Caco-2 (cell line): Measurements from ENCODE around the gene PRPF38A. TPM values are rescaled to one million over a fixed set of nuclear protein-coding genes. Genes with fewer than 3 reads are reported as not detected.

Experiments used
- BruUV-seq: library from RNA; stranded (reverse); fragments of 400-500 nt; replicated peaks from 2 replicates; lab custom pipeline; 2021; lab: Mats Ljungman, UMichigan
- CTCF ChIA-PET: fragments of 300-600 bp; sonication (Branson Sonifier 250); formaldehyde crosslinking; loops from one replicate; lab custom pipeline; 2022; ENCODE audit warnings: antibody characterized with exemption; lab: Charles Lee
- POLR2A ChIA-PET: fragments of 300-600 bp; sonication (Branson Sonifier 250); formaldehyde crosslinking; loops from one replicate; lab custom pipeline; 2022; ENCODE audit warnings: antibody characterized with exemption; lab: Charles Lee
- DNase-seq, 2 experiments: peaks; one replicate each; pipeline versions ENCODE4 v3.0.0 to v3.0.0-alpha.2; 2020 to 2022
- H3K27me3 ChIP-seq: replicated peaks from 2 replicates; pipeline ENCODE4 v1.6.0; 2011; ENCODE audit warnings: low read length; ENCODE audit not compliant: control insufficient read depth, insufficient read depth
- H3K36me3 ChIP-seq: 2 replicates; pipeline ENCODE4 v1.5.1; 2011; ENCODE audit warnings: low read length; ENCODE audit not compliant: control insufficient read depth, insufficient read depth
- H3K4me1 ChIP-seq: fragments of 250-450 bp; sonication (Bioruptor Pico); 2 replicates; pipeline ENCODE4 v1.5.1; 2020; ENCODE audit warnings: mild to moderate bottlenecking
- H3K4me3 ChIP-seq: 2 replicates; pipeline ENCODE4 v1.5.1; 2011; ENCODE audit warnings: low read depth, mild to moderate bottlenecking, control low read depth, low read length
- H3K9me3 ChIP-seq: fragments of 250-450 bp; sonication (Bioruptor Pico); 2 replicates; pipeline ENCODE4 v1.5.1; 2020; ENCODE audit warnings: mild to moderate bottlenecking, moderate library complexity
- H3K27ac Mint-ChIP-seq: one replicate; pipeline ENCODE4 v1.8.0; 2022; ENCODE audit warnings: mixed read lengths; ENCODE audit not compliant: unreplicated experiment
- H3K27me3 Mint-ChIP-seq: one replicate; pipeline ENCODE4 v1.8.0; 2022; ENCODE audit warnings: mixed read lengths; ENCODE audit not compliant: insufficient read depth, unreplicated experiment
- H3K36me3 Mint-ChIP-seq: one replicate; pipeline ENCODE4 v1.8.0; 2022; ENCODE audit warnings: mild to moderate bottlenecking, mixed read lengths; ENCODE audit not compliant: insufficient read depth, unreplicated experiment
- H3K4me1 Mint-ChIP-seq: one replicate; pipeline ENCODE4 v1.8.0; 2022; ENCODE audit warnings: low read depth, mixed read lengths; ENCODE audit not compliant: unreplicated experiment
- H3K4me3 Mint-ChIP-seq: one replicate; pipeline ENCODE4 v1.8.0; 2022; ENCODE audit warnings: mild to moderate bottlenecking, moderate library complexity, mixed read lengths; ENCODE audit not compliant: unreplicated experiment
- H3K9me3 Mint-ChIP-seq: one replicate; pipeline ENCODE4 v1.8.0; 2022; ENCODE audit warnings: mixed read lengths; ENCODE audit not compliant: unreplicated experiment
- intact Hi-C: fragments of 100-400 bp; cut with micrococcal nuclease; formaldehyde crosslinking; loops from one replicate; pipeline ENCODE4 v1.10.0; 2022; ENCODE audit not compliant: unreplicated experiment
- total RNA-seq: library from RNA; stranded (reverse); gene quantifications from 2 replicates; pipeline ENCODE4 v1.2.3, GENCODE V29; 2022
- TF ChIP-seq, protein P1 (sequence below), 2 experiments: fragments of 200-600 bp in 1 of 2; IDR thresholded peaks; 1 replicate in 1 of 2; 2 replicates in 1 of 2; pipeline versions ENCODE4 v1.5.1 to v1.8.0; 2011 to 2022; ENCODE audit warnings: antibody characterized with exemption in 1 of 2, control low read depth in 1 of 2, inconsistent platforms in 1 of 2, low read depth in 1 of 2, low read length in 1 of 2, mild to moderate bottlenecking in 1 of 2, moderate library complexity in 1 of 2; ENCODE audit not compliant: insufficient read depth in 1 of 2, severe bottlenecking in 1 of 2, unreplicated experiment in 1 of 2

PRPF38A gene
- total RNA-seq, 1 experiment from 2014 or later: 43.1 TPM

- Mint-ChIP-seq H3K27me3 (no peaks in the 10 kb centered on the region), H3K36me3 (peaks cover 26% of the 10 kb centered on the region), H3K4me3 (no peak overlapping the region), H3K4me1 (no peaks in the 10 kb centered on the region), H3K27ac (no peak overlapping the region), H3K9me3 (no peaks in the 10 kb centered on the region)
- intact Hi-C loops: no loop called here
- no TSS peak for BruUV-seq
- Histone ChIP-seq H3K9me3 (no peaks in the 10 kb centered on the region), H3K4me1 (no peaks in the 10 kb centered on the region), H3K36me3 (no peaks in the 10 kb centered on the region), H3K27me3 (no peaks in the 10 kb centered on the region), H3K4me3 (no peak overlapping the region)
- ChIA-PET POLR2A (no interaction called here), CTCF (no interaction called here)
- no peak for DNase-seq
- TF ChIP-seq, protein P1, sequence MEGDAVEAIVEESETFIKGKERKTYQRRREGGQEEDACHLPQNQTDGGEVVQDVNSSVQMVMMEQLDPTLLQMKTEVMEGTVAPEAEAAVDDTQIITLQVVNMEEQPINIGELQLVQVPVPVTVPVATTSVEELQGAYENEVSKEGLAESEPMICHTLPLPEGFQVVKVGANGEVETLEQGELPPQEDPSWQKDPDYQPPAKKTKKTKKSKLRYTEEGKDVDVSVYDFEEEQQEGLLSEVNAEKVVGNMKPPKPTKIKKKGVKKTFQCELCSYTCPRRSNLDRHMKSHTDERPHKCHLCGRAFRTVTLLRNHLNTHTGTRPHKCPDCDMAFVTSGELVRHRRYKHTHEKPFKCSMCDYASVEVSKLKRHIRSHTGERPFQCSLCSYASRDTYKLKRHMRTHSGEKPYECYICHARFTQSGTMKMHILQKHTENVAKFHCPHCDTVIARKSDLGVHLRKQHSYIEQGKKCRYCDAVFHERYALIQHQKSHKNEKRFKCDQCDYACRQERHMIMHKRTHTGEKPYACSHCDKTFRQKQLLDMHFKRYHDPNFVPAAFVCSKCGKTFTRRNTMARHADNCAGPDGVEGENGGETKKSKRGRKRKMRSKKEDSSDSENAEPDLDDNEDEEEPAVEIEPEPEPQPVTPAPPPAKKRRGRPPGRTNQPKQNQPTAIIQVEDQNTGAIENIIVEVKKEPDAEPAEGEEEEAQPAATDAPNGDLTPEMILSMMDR (IDR thresholded peaks at IDR 0.05; ENCODE audit: insufficient read depth in 1 of 2, low read depth in 1 of 2, low read length in 1 of 2, severe bottlenecking in 1 of 2, unreplicated experiment in 1 of 2): no peak
These were observed 20.4 kb downstream of the PRPF38A start for GRCh38 chr1:52424813-52425212.

- Mint-ChIP-seq H3K27ac (no peak overlapping the region), H3K36me3 (peaks cover 31% of the 10 kb centered on the region), H3K27me3 (no peaks in the 10 kb centered on the region), H3K4me1 (no peaks in the 10 kb centered on the region), H3K4me3 (no peak overlapping the region), H3K9me3 (no peaks in the 10 kb centered on the region)
- intact Hi-C loops: no loop called here
- no peak overlapping the region for H3K4me3 ChIP-seq
- CTCF ChIA-PET: no interaction called here
- no peaks in the 10 kb centered on the region for H3K4me1 ChIP-seq
- no peaks in the 10 kb centered on the region for H3K27me3 ChIP-seq
- no peaks in the 10 kb centered on the region for H3K9me3 ChIP-seq
- DNase-seq: no peak
- POLR2A ChIA-PET: no interaction called here
- no TSS peak for BruUV-seq
- H3K36me3 ChIP-seq: no peaks in the 10 kb centered on the region; the same call in 1 of the 2 replicates
- TF ChIP-seq, protein P1 (IDR thresholded peaks at IDR 0.05; ENCODE audit: insufficient read depth in 1 of 2, low read depth in 1 of 2, low read length in 1 of 2, severe bottlenecking in 1 of 2, unreplicated experiment in 1 of 2): no peak
These were observed 22.0 kb downstream of the PRPF38A start for GRCh38 chr1:52426371-52426770.

DNA sequence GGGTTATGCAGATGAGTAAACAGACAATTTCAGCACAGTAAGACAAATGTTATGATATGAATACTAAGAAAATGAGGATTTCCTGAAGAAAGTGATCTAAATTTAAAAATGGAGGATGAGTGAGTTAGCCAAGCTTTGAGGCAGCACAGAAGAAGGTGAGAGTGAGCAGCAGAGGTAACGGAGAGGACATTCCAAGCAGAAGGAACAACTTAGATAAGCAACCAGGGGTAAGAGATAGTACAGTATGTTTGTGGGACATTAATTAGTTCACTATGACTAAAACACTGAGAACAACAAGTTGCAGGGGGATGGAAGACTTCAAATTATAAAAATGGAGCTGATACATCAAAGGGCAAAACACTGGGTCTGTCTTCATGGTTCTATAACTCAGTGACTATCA, 22.8 kb downstream of the PRPF38A start:
- Mint-ChIP-seq H3K27ac (no peak overlapping the region), H3K27me3 (no peaks in the 10 kb centered on the region), H3K9me3 (no peaks in the 10 kb centered on the region), H3K4me3 (no peak overlapping the region), H3K36me3 (peaks cover 31% of the 10 kb centered on the region), H3K4me1 (no peaks in the 10 kb centered on the region)
- POLR2A ChIA-PET: interaction anchor here (0.6 kb wide), 1 partner anchor 23 kb away, joined by 3 read pairs; the partner anchor contains the start of genes ORC1 and PRPF38A
- BruUV-seq: no TSS peak
- no peaks in the 10 kb centered on the region for H3K4me1 ChIP-seq
- intact Hi-C loops: no loop called here
- no peak overlapping the region for H3K4me3 ChIP-seq
- TF ChIP-seq, protein P1 (IDR thresholded peaks at IDR 0.05; ENCODE audit: insufficient read depth in 1 of 2, low read depth in 1 of 2, low read length in 1 of 2, severe bottlenecking in 1 of 2, unreplicated experiment in 1 of 2): no peak
- no peak for DNase-seq
- no peaks in the 10 kb centered on the region; the same call in 1 of the 2 replicates for H3K36me3 ChIP-seq
- H3K9me3 ChIP-seq: no peaks in the 10 kb centered on the region
- H3K27me3 ChIP-seq: no peaks in the 10 kb centered on the region
- CTCF ChIA-PET: interaction anchor here (0.6 kb wide), 1 partner anchor 144 kb away, joined by 6 read pairs; no protein-coding TSS in a partner anchor
